Heart right ventricle (tissue), 16 donors: ENCODE data around the gene FKBP15. TPM values are rescaled to one million over a fixed set of nuclear protein-coding genes. Genes with fewer than 3 reads are reported as not detected.

Experiments
- ATAC-seq, 8 donors: fragments of 200-7000 bp; cut with Tn5 transposase; one replicate each; pipeline ENCODE4 v1.9.1; 2020; ENCODE audit warnings: mild to moderate bottlenecking in 8 of 8, moderate library complexity in 8 of 8, moderate number of reproducible peaks in 1 of 8
- DNase-seq, 2 donors: peaks; one replicate each; pipeline ENCODE4 v3.0.0-alpha.2; 2020
- H3K27ac ChIP-seq, 10 donors: fragments of 200-600 bp; sonication (generic) in 2 of 10; one replicate each; pipeline versions ENCODE4 v1.5.0 to v1.8.0; 2020 to 2022; ENCODE audit warnings: mild to moderate bottlenecking in 3 of 10
- H3K27me3 ChIP-seq, 7 donors: fragments of 200-600 bp; one replicate each; pipeline ENCODE4 v1.8.0; 2021 to 2022; ENCODE audit warnings: mild to moderate bottlenecking in 2 of 7
- H3K36me3 ChIP-seq, 9 donors: fragments of 200-600 bp; sonication (generic) in 1 of 9; one replicate each; pipeline versions ENCODE4 v1.5.0 to v1.8.0; 2020 to 2022; ENCODE audit warnings: mild to moderate bottlenecking in 2 of 9
- H3K4me1 ChIP-seq, 9 donors: fragments of 200-600 bp; sonication (generic) in 1 of 9; one replicate each; pipeline versions ENCODE4 v1.5.0 to v1.8.0; 2020 to 2022; ENCODE audit warnings: mild to moderate bottlenecking in 4 of 9
- H3K4me3 ChIP-seq, 10 donors: fragments of 200-600 bp; sonication (generic) in 2 of 10; one replicate each; pipeline versions ENCODE4 v1.5.0 to v1.8.0; 2020 to 2022; ENCODE audit warnings: mild to moderate bottlenecking in 7 of 10, moderate library complexity in 2 of 10
- H3K9me3 ChIP-seq, 11 donors: fragments of 200-600 bp in 10 of 11; sonication (generic) in 2 of 11; one replicate each; pipeline versions ENCODE4 v1.5.0 to v1.8.0; 2013 to 2022; ENCODE audit warnings: mild to moderate bottlenecking in 2 of 11, control low read depth in 1 of 11, moderate library complexity in 1 of 11
- WGBS, 2 donors: extraction: QIAGEN DNeasy Blood & Tissue Kit; methylation state at CpG; one replicate each; pipeline ENCODE4 v1.1.7; 2013; ENCODE audit warnings: inconsistent platforms in 1 of 2; 5-methylcytosine and 5-hydroxymethylcytosine counted together
- intact Hi-C, 10 donors: fragments of 100-400 bp; cut with DNase I; formaldehyde crosslinking; loops; one replicate each; pipeline versions ENCODE4 v1.11.1 to v1.14.2; 2022
- polyA plus RNA-seq, 2 donors: library from polyadenylated mRNA; stranded (reverse); fragments of 200-250 nt; gene quantifications; one replicate each; pipeline ENCODE4 v1.2.3, GENCODE V29; 2013
- total RNA-seq, 10 donors: library from RNA; stranded (reverse); fragmentation: NEBNext Ultra II Directional in 3 of 10; extraction: Animal tissue kit (Norgen Biotek cat#: 25700) in 3 of 10; gene quantifications; one replicate each; pipeline versions ENCODE4 v1.2.1 to v1.2.4, GENCODE V29; 2021 to 2023
- TF ChIP-seq, protein P1 (sequence below), 9 donors: fragments of 200-600 bp; sonication (generic) in 2 of 9; IDR thresholded peaks; one replicate each; pipeline versions ENCODE4 v1.5.0 to v1.8.0; 2021 to 2022; ENCODE audit warnings: antibody characterized with exemption in 9 of 9, mild to moderate bottlenecking in 5 of 9, moderate library complexity in 1 of 9
- donor health status: Arrhythmogenic right ventricular cardiomyopathy.
- donor health status: ischemic (EF 13 %, LVEDD 7.1; RV severe dilation, severe dysfunction).
- donor health status: healthy with polysubstance abuse.
- donor health status: DM: no; HTN: yes; CAD: no.
- donor health status: DM: no; HTN: no; CAD: no.
- donor health status: ischemic (EF 25% LVEDD 6.9; RV normal size, moderate dysfunction).
- donor health status: ischemic (EF 25% LVEDD 5.7; RV mildly dilated, moderate dysfunction).
- donor health status: healthy.
- donor health status: DM: yes; HTN: yes; CAD: no.
- donor health status: Ischemic cardiomyopathy.
- donor health status: ischemic (EF 35%, LVEDD 5.7; RV mildly dilated, moderate dysfunction).
- donor health status: nonischemic (EF 11% LVEDD 7.7; RV severe dilation, severe dysfunction).
- donor health status: DM: yes; HTN: yes; CAD: no.
- donor health status: PGD.
- donor health status: ischemic (EF 29% LVEDD 5.4; RV normal size, mild dysfunction).
- donor health status: nonischemic (EF 23%, LVEDD 6.1; RV moderate dilation, normal function).

The FKBP15 gene
- total and polyA plus RNA-seq, 12 donors: 10.7 to 27.9 (median 19.8) TPM

DNA sequence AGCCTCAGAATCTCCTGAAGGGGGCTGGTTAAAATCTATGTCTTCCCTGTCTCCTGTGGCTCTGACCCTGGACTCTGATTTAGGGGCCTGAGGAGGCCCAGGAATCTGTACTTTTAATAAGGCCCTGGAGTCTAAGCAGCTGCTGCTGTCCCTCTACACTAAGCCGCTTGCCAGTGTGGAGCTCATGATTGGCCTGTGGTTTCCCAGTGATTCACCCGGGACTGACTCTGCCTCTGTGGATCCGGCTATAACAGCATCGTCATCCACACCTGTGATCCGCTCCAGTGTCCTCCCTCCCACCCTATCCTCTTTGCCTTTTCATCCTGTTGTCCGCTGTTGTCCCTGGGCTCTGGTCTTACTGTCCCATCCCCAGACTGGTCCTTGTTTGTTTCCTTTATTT, 66.6 kb downstream of the FKBP15 start:
- Histone ChIP-seq H3K4me1 (peaks cover 2 to 67% (median 21%) of the 10 kb centered on the region in 9 donors), H3K27me3 (no peaks in the 10 kb centered on the region), H3K27ac (peak overlapping the region in 2 of 10 donors; percentile 30 to 55), H3K4me3 (peak overlapping the region in 1 of 10 donors; percentile 15), H3K9me3 (no peaks in the 10 kb centered on the region), H3K36me3 (peaks cover 0 to 38% (median 8%) of the 10 kb centered on the region in 9 donors)
- TF ChIP-seq, protein P1, sequence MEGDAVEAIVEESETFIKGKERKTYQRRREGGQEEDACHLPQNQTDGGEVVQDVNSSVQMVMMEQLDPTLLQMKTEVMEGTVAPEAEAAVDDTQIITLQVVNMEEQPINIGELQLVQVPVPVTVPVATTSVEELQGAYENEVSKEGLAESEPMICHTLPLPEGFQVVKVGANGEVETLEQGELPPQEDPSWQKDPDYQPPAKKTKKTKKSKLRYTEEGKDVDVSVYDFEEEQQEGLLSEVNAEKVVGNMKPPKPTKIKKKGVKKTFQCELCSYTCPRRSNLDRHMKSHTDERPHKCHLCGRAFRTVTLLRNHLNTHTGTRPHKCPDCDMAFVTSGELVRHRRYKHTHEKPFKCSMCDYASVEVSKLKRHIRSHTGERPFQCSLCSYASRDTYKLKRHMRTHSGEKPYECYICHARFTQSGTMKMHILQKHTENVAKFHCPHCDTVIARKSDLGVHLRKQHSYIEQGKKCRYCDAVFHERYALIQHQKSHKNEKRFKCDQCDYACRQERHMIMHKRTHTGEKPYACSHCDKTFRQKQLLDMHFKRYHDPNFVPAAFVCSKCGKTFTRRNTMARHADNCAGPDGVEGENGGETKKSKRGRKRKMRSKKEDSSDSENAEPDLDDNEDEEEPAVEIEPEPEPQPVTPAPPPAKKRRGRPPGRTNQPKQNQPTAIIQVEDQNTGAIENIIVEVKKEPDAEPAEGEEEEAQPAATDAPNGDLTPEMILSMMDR (IDR thresholded peaks at IDR 0.05): no peak
- DNase-seq: no peak
- peak in 1 of 8 donors; percentile 6 for ATAC-seq
- 78 to 84% methylated on average over 6 of the region's 6 CpGs for WGBS, 2 donors
- intact Hi-C loops: loop anchor here in 2 of 10 donors (5.0 to 10.0 kb wide), 2 partner anchors 60 to 68 kb away; partner anchors contain the start of genes FKBP15 (in 1 of the 2) and SLC31A1 (in 1 of the 2)

DNA sequence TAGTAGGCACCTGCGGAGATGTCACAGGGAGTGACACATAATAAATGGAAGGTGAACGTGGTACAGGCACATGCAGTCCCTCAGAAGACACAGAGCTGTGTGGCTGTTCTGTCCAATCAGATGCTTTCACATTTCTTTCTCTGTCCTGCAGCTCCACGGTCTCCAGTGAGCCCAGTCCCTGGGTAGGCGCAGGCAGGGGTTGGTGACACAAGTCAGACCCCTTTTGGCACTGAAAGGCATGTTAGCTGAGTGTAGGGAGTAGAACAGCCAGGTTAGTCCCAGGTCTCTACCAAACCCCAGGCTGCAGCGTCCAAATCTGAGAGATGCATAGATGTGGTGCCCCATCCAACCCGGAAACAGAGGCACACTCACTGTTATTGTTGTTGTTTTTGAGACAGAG, 67.5 kb downstream of the FKBP15 start:
- 88 to 89% methylated on average over 6 of the region's 6 CpGs for WGBS, 2 donors
- Histone ChIP-seq H3K27me3 (no peaks in the 10 kb centered on the region), H3K4me1 (peaks cover 2 to 67% (median 21%) of the 10 kb centered on the region in 9 donors), H3K36me3 (peaks cover 0 to 30% (median 8%) of the 10 kb centered on the region in 9 donors), H3K9me3 (no peaks in the 10 kb centered on the region), H3K27ac (peak overlapping the region in 2 of 10 donors; percentile 6 to 55), H3K4me3 (peak overlapping the region in 1 of 10 donors; percentile 97)
- ATAC-seq (no peak), DNase-seq (no peak)
- intact Hi-C loops: loop anchor here in 2 of 10 donors (5.0 to 10.0 kb wide), 2 partner anchors 61 to 69 kb away; partner anchors contain the start of genes FKBP15 (in 1 of the 2) and SLC31A1 (in 1 of the 2)
- TF ChIP-seq, protein P1 (IDR thresholded peaks at IDR 0.05): no peak

DNA sequence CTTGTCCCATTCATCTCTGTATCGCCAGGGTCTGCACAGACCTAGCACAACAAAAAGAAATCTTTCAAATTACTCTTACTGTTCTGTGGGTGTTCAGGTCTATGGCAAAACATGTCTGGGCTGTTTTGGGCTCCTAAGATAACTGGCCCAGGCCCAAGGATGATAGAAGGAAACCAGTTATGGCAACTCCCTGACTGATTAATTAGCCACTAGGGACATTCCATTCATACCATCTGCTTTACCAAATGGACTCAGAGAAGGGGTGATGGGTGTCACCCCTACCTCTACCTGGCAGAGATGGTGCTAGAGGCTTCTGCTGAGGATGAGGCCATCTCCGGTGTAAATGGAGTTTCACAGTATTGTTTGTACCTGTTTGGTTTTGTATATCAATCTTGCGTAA, 68.4 kb downstream of the FKBP15 start:
- 93 to 97% methylated on average over 3 of the region's 3 CpGs for WGBS, 2 donors
- H3K36me3 ChIP-seq: peaks cover 0 to 21% (median 4%) of the 10 kb centered on the region in 9 donors
- DNase-seq (no peak), ATAC-seq (no peak)
- H3K4me1 ChIP-seq: peaks cover 2 to 67% (median 21%) of the 10 kb centered on the region in 9 donors
- peak overlapping the region in 2 of 10 donors; percentile 0 to 97 for H3K27ac ChIP-seq
- H3K4me3 ChIP-seq: peak overlapping the region in 3 of 10 donors; percentile 87 to 97 (median 94)
- no peaks in the 10 kb centered on the region for H3K9me3 ChIP-seq
- H3K27me3 ChIP-seq: no peaks in the 10 kb centered on the region
- intact Hi-C loops: loop anchor here in 2 of 10 donors (5.0 to 10.0 kb wide), 2 partner anchors 62 to 70 kb away; partner anchors contain the start of genes FKBP15 (in 1 of the 2) and SLC31A1 (in 1 of the 2)
- TF ChIP-seq, protein P1 (IDR thresholded peaks at IDR 0.05): no peak

DNA sequence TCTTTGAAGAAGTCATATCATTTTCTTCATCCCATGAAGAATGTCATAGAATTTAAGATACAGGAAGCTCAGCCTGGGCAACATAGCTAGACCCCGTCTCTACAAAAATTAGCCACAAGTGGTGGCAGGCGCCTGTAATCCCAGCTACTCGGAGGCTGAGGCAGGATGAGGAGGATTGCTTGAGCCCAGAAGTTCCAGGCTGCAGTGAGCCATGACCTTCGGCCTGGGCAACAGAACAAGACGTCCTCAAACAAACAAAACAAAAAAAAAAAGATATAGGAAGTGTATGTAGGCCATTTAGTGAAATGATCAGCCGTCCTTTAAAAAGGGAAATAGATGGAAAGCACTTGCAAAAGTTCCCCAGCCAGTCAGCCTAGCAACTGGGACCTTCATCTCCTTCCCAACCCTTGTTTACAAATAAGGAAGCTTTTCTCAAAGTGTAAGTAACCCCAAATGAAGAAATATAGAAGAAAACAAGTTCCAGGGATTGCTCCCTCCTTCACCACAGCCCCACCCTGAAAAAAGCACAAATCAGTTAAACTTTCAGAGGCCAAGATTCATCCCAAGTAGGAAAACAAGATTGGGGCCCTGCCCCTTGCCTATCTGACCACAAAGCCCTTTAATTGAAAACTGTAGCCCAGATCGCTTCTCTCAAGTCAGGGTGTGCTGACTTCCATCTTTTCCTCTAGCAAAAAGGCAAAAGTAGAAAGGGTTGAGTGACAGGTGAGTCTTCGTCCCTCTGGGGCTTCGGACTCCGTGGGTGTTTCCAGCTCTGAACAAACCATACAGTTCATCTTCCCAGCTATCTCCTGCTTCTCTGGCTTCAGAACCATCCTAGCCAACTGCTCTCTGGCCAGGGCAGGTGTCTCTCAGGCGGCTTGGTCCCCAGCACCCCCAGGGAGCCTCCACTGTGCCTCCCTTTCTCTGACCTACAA, 69.1 kb downstream of the FKBP15 start:
- no peaks in the 10 kb centered on the region for H3K27me3 ChIP-seq
- TF ChIP-seq, protein P1 (IDR thresholded peaks at IDR 0.05): no peak
- H3K9me3 ChIP-seq: no peaks in the 10 kb centered on the region
- intact Hi-C loops: loop anchor here in 2 of 10 donors (5.0 to 10.0 kb wide), 2 partner anchors 63 to 70 kb away; partner anchors contain the start of genes FKBP15 (in 1 of the 2) and SLC31A1 (in 1 of the 2)
- H3K4me1 ChIP-seq: peaks cover 2 to 67% (median 21%) of the 10 kb centered on the region in 9 donors
- H3K4me3 ChIP-seq: peak overlapping the region; percentile 71 to 99 (median 94)
- H3K27ac ChIP-seq: peak overlapping the region in 8 of 10 donors; percentile 57 to 97 (median 80)
- H3K36me3 ChIP-seq: peaks cover 0 to 13% (median 0%) of the 10 kb centered on the region in 9 donors
- 55 to 74% methylated on average over 11 of the region's 11 CpGs for WGBS, 2 donors
- ATAC-seq: peak in 3 of 8 donors; percentile 8 to 34 (median 12)
- no peak for DNase-seq
